PC-9 (cell line): ENCODE data around the gene PDXDC1. TPM values are rescaled to one million over a fixed set of nuclear protein-coding genes. Genes with fewer than 3 reads are reported as not detected.
"Not testable (repeated sequence)": the region's sequence is repeated elsewhere in the genome, so short reads cannot be mapped to it uniquely, and the experiment has no call there.

Experiments used
- BruUV-seq: library from RNA; stranded (reverse); fragments of 400-500 nt; replicated peaks from 2 replicates; lab custom pipeline; 2021; lab: Mats Ljungman, UMichigan
- CTCF ChIA-PET: fragments of 300-600 bp; sonication (Branson Sonifier 250); formaldehyde crosslinking; loops from one replicate; lab custom pipeline; 2022; ENCODE audit warnings: antibody characterized with exemption; lab: Charles Lee
- POLR2A ChIA-PET: fragments of 300-600 bp; sonication (Branson Sonifier 250); formaldehyde crosslinking; loops from one replicate; lab custom pipeline; 2022; ENCODE audit warnings: antibody characterized with exemption; ENCODE audit not compliant: unreplicated experiment; lab: Charles Lee
- DNase-seq, 2 experiments: peaks; one replicate each; pipeline versions ENCODE4 v3.0.0 to v3.0.0-alpha.2; 2015 to 2022; ENCODE audit warnings: mixed read lengths in 1 of 2
- H2AFZ ChIP-seq: fragments of 200-600 bp; sonication (generic); 2 replicates; pipeline ENCODE4 v1.8.1; 2017; ENCODE audit warnings: antibody characterized with exemption
- H3F3A ChIP-seq: fragments of 200-600 bp; sonication (generic); 2 replicates; pipeline ENCODE4 v1.8.1; 2017; ENCODE audit warnings: antibody characterized with exemption, mild to moderate bottlenecking, low read depth; ENCODE audit not compliant: insufficient read depth
- H3K27ac ChIP-seq: fragments of 200-600 bp; sonication (generic); 2 replicates; pipeline ENCODE4 v1.6.1; 2016; ENCODE audit warnings: mixed run types
- H3K27me3 ChIP-seq: fragments of 200-600 bp; sonication (generic); 2 replicates; pipeline ENCODE4 v1.6.1; 2016; ENCODE audit warnings: low read depth, mixed run types; ENCODE audit not compliant: insufficient read depth
- H3K36me3 ChIP-seq: fragments of 200-600 bp; sonication (generic); 2 replicates; pipeline ENCODE4 v1.6.1; 2016; ENCODE audit warnings: low read depth, mixed run types
- H3K4me1 ChIP-seq: fragments of 200-600 bp; sonication (generic); replicated peaks from 2 replicates; pipeline ENCODE4 v1.6.1; 2016; ENCODE audit warnings: mixed run types; ENCODE audit not compliant: insufficient read depth
- H3K4me2 ChIP-seq: fragments of 200-600 bp; sonication (generic); 2 replicates; pipeline ENCODE4 v1.6.1; 2017; ENCODE audit warnings: mixed run types
- H3K4me3 ChIP-seq: fragments of 200-600 bp; sonication (generic); 2 replicates; pipeline ENCODE4 v1.6.1; 2016; ENCODE audit warnings: mixed run types
- H3K79me2 ChIP-seq: fragments of 200-600 bp; sonication (generic); 2 replicates; pipeline ENCODE4 v1.6.1; 2017; ENCODE audit warnings: low read depth, mixed run types
- H3K9me2 ChIP-seq: fragments of 200-600 bp; sonication (generic); 2 replicates; pipeline ENCODE4 v1.8.1; 2017; ENCODE audit warnings: mild to moderate bottlenecking; ENCODE audit not compliant: insufficient read depth
- H3K9me3 ChIP-seq: fragments of 200-600 bp; sonication (generic); 2 replicates; pipeline ENCODE4 v1.8.1; 2016; ENCODE audit warnings: low read depth; ENCODE audit not compliant: insufficient read depth
- H4K20me1 ChIP-seq: fragments of 200-600 bp; sonication (generic); 2 replicates; pipeline ENCODE4 v1.8.1; 2017; ENCODE audit not compliant: insufficient read depth
- intact Hi-C: fragments of 100-400 bp; cut with micrococcal nuclease; formaldehyde crosslinking; loops from one replicate; pipeline ENCODE4 v1.10.0; 2022; ENCODE audit not compliant: unreplicated experiment
- total RNA-seq: library from RNA; stranded (reverse); gene quantifications from 2 replicates; pipeline ENCODE4 v1.2.3, GENCODE V29; 2021

PDXDC1 gene
- total RNA-seq, 1 experiment from 2014 or later = 120 TPM

DNA sequence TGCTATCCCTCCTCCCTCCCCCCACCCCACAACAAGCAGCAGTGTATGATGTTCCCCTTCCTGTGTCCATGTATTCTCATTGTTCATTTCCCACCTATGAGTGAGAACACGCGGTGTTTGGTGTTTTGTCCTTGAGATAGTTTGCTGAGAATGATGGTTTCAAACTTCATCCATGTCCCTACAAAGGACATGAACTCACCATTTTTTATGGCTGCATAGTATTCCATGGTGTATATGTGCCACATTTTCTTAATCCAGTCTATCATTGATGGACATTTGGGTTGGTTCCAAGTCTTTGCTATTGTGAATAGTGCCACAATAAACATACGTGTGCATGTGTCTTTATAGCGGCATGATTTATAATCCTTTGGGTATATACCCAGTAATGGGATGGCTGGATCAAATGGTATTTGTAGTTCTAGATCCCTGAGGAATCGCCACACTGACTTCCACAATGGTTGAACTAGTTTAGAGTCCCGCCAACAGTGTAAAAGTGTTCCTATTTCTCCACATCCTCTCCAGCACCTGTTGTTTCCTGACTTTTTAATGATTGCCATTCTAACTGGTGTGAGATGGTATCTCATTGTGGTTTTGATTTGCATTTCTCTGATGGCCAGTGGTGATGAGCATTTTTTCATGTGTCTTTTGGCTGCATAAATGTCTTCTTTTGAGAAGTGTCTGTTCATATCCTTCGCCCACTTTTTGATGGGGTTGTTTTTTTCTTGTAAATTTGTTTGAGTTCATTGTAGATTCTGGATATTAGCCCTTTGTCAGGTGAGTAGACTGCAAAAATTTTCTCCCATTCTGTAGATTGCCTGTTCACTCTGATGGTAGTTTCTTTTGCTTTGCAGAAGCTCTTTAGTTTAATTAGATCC is 18.7 kb downstream of the PDXDC1 start:
- H3K27ac ChIP-seq, CTCF ChIA-PET, POLR2A ChIA-PET, H3K4me2 ChIP-seq, H3K27me3 ChIP-seq, H4K20me1 ChIP-seq, H3K9me3 ChIP-seq, DNase-seq, H3K4me3 ChIP-seq, H2AFZ ChIP-seq, H3K9me2 ChIP-seq, H3K36me3 ChIP-seq, H3F3A ChIP-seq, intact Hi-C loops, BruUV-seq: not testable (repeated sequence)
- Histone ChIP-seq H3K4me1 (peaks cover 18% of the 10 kb centered on the region), H3K79me2 (peaks cover 28% of the 10 kb centered on the region)

DNA sequence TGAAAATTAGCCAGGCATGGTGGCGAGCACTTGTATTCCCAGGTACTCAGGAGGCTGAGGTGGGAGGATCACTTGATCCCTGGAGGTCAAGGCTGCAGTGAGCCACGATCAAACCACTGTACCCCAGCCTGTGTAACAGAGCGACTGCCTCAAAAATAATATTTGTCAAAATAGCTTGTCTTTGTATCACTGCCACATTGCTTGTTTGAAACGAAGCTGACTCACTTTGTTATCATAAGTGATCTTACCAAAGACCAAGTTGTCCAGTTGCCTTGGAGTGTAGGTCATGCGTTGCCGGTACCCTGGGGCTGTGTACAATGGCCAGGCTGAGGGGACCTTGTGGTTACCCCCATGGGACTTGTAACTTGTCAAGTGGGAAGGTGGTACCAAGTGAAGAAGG is 21.9 kb downstream of the PDXDC1 start:
- H3F3A ChIP-seq, H4K20me1 ChIP-seq, intact Hi-C loops, BruUV-seq, H3K9me3 ChIP-seq, CTCF ChIA-PET, H3K9me2 ChIP-seq, H3K27me3 ChIP-seq, H3K36me3 ChIP-seq, H2AFZ ChIP-seq, H3K4me3 ChIP-seq, POLR2A ChIA-PET: not testable (repeated sequence)
- H3K27ac ChIP-seq = peak overlapping the region; percentile 41; the same call in 1 of the 2 replicates
- DNase-seq = peak in 1 of 2 experiments; percentile 59
- peaks cover 28% of the 10 kb centered on the region for H3K79me2 ChIP-seq
- H3K4me1 ChIP-seq = peaks cover 18% of the 10 kb centered on the region
- peak overlapping the region; percentile 40; the same call in 1 of the 2 replicates for H3K4me2 ChIP-seq

DNA sequence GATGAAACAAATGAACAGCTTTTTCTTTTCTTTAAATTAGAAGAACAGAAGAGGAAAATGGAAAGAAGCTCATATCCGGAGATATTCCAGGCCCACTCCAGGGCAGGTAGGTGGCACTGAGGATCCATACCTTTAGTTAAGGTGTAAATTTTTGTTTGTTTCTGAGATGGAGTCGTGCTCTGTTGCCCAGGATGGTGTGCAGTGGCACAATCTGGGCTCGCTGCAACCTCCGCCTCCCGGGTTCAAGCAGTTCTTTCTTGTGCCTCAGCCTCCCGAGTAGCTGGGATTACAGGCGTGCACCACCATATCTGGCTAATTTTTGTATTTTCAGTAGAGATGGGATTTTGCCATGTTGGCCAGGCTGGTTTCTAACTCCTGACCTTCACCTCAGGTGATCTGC is 23.5 kb downstream of the PDXDC1 start:
- H2AFZ ChIP-seq, DNase-seq, H3K4me2 ChIP-seq, H3K27me3 ChIP-seq, H4K20me1 ChIP-seq, intact Hi-C loops, H3K9me2 ChIP-seq, CTCF ChIA-PET, H3K36me3 ChIP-seq, H3F3A ChIP-seq, H3K4me3 ChIP-seq, H3K9me3 ChIP-seq, H3K27ac ChIP-seq, POLR2A ChIA-PET, BruUV-seq: not testable (repeated sequence)
- H3K79me2 ChIP-seq = peaks cover 21% of the 10 kb centered on the region; the same call in 1 of the 2 replicates
- peaks cover 18% of the 10 kb centered on the region for H3K4me1 ChIP-seq

DNA sequence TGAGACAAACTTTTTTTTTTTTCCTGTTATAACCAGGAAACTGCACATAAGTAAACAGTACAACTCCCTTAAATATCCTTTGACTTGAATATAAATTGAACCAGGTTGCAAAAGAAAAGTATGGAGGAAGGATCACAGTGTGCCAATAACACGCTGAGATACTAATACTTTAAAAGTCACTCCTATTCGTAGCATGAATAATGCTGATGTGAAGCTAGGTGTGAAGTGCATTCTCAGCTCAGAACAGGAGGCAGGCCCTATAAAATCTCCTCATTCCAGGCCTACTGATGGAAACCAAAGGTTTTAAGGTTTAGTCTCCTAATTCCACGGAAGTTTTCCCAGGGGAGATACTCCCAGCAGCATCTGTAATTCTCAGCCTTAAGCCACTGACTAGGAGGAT is 25.0 kb downstream of the PDXDC1 start:
- not testable (repeated sequence) for BruUV-seq

DNA sequence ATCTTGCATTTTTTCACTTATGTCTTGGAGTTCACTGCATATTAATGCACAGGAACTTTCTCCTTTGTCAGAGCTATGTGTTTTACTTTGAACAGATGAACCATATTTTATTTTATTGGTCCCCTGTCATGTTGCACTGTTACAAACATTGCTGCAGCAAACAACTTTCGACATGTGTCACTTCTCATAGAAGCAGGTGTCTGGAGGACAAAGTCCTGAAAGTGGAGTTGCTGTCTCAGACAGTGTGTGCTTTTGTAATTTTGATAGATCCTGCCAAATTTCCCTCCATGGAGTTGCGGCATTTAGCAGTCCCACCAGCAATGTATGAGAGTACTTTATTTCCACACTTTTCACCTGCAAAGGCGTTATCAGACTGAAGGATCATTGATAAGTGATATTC is 27.6 kb downstream of the PDXDC1 start:
- H2AFZ ChIP-seq, CTCF ChIA-PET, DNase-seq, H3K27me3 ChIP-seq, H3K9me2 ChIP-seq, H3K36me3 ChIP-seq, H3F3A ChIP-seq, H3K4me2 ChIP-seq, POLR2A ChIA-PET, BruUV-seq, H3K9me3 ChIP-seq, H3K79me2 ChIP-seq, H4K20me1 ChIP-seq, H3K4me1 ChIP-seq, H3K4me3 ChIP-seq, H3K27ac ChIP-seq, intact Hi-C loops: not testable (repeated sequence)

More for the DNA sequence above, 25.0 kb downstream of the PDXDC1 start:
- CTCF ChIA-PET, H3K4me2 ChIP-seq, H3K36me3 ChIP-seq, H4K20me1 ChIP-seq, H3K4me3 ChIP-seq, POLR2A ChIA-PET, DNase-seq, H3K27me3 ChIP-seq, H3K9me2 ChIP-seq, H3F3A ChIP-seq, intact Hi-C loops, H2AFZ ChIP-seq, H3K9me3 ChIP-seq, H3K27ac ChIP-seq: not testable (repeated sequence)
- H3K79me2 ChIP-seq = peaks cover 16% of the 10 kb centered on the region; the same call in 1 of the 2 replicates
- peaks cover 18% of the 10 kb centered on the region for H3K4me1 ChIP-seq

DNA sequence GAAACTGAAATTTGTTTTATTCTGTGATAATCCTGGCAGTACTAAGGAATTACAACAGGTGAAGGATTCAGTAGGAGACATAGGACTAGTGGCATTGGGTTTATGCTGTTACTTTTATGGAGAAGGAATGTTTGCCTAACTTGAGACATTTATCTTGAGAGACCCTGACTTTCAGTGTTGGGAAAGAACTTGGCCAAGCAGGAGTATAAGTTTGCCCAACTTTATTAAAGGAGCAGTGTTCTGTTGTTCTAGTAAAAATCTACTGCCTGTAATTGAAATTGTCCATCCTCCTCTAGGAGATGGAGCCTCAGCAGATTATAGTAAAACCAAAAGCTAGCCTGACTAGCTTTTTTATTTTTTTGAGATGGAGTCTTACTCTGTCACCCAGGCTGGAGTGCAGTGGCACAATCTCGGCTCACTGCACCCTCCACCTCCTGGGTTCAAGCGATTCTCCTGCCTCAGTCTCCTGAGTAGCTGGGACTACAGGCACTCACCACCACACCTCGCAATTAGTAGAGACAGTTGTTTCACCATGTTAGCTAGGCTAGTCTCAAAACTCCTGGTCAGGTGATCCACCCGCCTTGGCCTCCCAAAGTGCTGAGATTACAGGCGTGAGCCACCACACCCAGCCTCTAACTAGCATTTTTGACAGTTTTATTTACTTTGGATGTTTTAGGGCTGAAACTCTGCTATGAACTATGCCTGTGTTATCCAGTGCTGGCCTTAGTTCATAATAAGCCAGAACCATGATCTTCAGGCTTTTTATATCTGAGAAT is 30.7 kb downstream of the PDXDC1 start:
- intact Hi-C loops, H3K4me1 ChIP-seq, H3K27ac ChIP-seq, H4K20me1 ChIP-seq, H3K36me3 ChIP-seq, H3K79me2 ChIP-seq, H3K9me3 ChIP-seq, CTCF ChIA-PET, POLR2A ChIA-PET, H2AFZ ChIP-seq, H3K4me2 ChIP-seq, H3K4me3 ChIP-seq, DNase-seq, H3F3A ChIP-seq, BruUV-seq, H3K27me3 ChIP-seq, H3K9me2 ChIP-seq: not testable (repeated sequence)

DNA sequence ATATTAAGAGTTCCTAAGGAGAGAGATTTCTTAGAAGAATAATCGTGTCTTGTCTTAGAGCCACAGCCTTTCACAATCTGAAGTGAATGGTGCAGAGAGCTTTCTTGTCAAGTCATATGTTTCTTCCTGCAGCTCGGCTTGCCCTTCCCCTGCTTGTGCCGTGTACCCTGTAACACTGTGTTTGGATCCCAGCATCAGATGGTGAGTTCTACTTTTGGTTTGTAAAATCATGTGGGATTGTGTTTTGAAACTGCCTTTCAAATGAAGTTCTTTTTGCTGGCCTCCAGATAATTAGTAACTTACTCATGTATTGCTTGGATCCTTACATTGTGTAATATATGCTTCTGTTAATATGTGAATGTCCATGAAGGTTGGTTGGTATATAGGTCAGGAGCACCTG is 33.8 kb downstream of the PDXDC1 start:
- H2AFZ ChIP-seq, H3K79me2 ChIP-seq, CTCF ChIA-PET, H3K9me2 ChIP-seq, intact Hi-C loops, H3K27me3 ChIP-seq, H3K4me1 ChIP-seq, H3F3A ChIP-seq, H4K20me1 ChIP-seq, H3K4me2 ChIP-seq, DNase-seq, H3K9me3 ChIP-seq, H3K27ac ChIP-seq, POLR2A ChIA-PET, H3K36me3 ChIP-seq, H3K4me3 ChIP-seq, BruUV-seq: not testable (repeated sequence)
